ENCODE results near the gene SNORC.
A peak's percentile ranks its signal among the peaks of the same experiment; 100 is the strongest.

Gene SNORC

DNA sequence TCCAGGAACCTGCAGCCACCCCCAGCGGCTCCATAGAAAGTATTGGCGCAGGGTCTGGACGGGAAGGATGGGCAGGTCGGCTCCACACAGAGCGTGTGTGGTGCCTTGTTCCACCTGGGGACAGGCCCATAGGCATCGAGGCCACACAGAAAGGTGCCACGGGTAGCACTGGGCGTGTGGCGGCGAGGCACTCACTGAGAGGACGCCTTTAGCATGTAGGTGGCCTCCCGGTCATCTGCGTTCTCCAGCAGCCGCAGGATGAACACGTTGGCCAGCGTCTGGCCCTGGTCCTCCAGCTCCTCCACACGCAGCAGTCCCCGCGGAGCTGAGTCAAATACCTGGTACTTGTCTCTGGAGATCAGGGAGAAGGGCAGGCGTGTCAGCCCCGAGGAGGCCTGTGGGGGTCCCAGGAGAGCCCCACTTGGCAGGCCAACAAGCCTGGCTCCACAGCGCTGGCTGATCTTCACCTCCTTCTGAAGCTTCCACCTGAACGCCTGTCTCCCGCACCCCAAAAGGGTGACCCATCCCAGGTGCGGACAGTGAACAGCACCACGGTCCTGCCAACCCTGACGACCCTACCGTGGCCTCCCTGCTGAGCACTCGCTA is 13.2 kb downstream of the SNORC start:
- no peak for DNase-seq

- DNase-seq, result no peak
These were observed 13.9 kb downstream of the SNORC start for GRCh38 chr2:232884001-232884421.

- no peak for DNase-seq
These were observed 14.6 kb downstream of the SNORC start for GRCh38 chr2:232884549-232885263.

GRCh38 chr2:232885264-232885961 is 15.3 kb downstream of the SNORC start:
- no peak for DNase-seq

GRCh38 chr2:232886176-232886575 is 16.1 kb downstream of the SNORC start:
- no peak for DNase-seq

DNA sequence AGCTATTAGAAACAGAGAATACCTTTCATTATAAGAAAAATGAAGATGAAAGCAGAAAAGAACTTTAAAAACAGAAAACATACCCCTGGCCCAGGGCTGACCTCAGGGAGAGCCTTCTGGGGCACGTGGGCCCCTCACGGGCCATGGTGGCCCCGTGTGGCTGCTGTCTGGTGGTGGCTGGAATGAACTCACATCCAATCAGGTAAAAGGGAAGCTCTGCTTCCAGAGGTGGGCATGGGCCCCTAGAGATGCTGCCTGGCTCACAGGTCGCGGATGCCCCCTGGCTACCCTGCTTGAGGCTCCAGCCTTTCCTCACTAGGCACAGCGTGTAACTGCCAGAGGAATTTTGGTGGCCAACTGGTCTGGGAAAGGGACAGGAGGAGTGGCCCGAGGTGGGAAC is 16.6 kb downstream of the SNORC start:
- no peak for DNase-seq

DNA sequence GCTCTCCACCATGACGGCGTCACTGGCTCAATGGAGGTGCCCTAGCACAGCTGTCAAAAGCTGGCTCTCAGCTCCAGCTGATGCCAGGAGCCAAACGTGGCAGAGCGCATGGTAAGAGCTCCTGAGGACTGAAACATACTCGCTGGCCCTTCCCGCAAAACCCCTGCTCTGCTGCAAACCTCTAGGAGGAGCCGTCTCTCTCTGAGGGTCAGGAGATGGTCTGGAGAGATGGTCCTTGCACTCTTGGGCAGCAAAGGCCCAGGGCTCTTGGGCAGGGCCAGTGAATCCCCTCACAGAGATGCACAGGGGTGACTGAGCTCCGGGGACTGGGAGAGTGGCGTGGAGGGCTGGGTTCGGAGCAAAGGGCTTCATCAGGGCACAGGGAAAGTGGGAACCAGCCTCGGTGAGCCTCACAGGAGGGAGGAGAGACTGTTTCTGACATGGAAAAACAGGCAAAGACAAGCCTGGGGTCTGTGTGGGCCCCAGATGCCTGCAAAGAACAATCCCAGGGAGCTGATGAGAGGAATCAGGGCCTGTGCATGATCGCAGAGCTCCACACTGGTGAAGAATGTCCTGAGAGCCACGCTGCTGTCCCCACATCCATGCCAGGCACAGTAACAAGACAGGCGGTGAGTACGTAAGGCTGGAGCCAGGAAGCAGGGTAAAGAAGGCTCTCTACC is 17.2 kb downstream of the SNORC start:
- peak; percentile 18 for DNase-seq

- peak; percentile 12 for DNase-seq
These were observed 18.2 kb downstream of the SNORC start for GRCh38 chr2:232888099-232888836.

DNA sequence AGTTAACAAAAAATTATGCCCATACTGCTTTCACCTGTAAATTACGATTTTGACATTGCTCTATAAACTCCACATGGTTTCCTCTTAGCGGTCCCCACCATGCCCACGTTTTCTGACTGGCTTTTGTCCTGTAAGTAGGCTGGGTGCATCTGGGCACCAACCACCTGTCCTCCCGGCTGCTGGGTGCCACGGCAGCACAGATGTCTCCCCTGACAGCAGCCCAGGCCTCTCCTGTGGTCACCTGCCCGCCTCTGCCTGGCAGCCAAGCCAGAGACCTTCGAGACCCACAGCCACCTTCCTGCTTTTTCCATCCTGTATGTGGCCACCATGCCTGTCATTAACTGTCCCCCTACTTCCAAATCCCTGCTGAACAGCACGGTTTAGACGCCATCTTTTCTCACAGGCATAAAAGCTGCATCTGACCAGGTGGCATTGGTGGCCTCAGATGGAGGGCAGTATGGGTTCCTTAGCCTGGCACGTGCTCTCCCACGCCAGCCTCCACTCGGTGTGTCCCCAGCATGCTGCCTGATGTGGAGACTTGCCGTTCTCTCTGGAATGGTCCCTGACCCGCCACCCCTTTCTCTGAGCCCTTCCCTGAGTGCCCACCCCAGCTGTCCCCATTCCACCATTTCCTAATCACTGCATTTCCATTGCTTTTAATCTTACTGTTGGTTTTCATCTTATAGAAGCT is 18.9 kb downstream of the SNORC start:
- no peak for DNase-seq

- peak; percentile 12 for DNase-seq
These were observed 19.9 kb downstream of the SNORC start for GRCh38 chr2:232889876-232890401.

DNA sequence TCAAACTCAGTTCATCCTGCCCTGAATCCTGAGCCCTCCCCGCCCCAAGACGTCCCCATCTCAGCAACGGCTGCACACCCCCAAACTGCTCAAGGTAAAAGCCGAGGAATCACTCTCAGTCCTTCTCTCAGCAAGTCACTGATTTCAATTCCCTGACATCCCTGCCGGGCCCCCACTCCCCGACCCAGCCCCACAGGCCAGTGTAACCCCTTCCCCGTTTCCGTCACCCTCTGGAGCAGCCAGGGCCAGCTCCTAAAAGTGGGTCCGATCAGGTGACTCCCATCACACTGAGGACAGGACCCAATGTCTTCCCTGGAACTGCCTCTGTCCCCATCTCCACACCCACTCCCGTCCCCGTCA is 20.5 kb downstream of the SNORC start:
- peak; percentile 10 for DNase-seq

DNA sequence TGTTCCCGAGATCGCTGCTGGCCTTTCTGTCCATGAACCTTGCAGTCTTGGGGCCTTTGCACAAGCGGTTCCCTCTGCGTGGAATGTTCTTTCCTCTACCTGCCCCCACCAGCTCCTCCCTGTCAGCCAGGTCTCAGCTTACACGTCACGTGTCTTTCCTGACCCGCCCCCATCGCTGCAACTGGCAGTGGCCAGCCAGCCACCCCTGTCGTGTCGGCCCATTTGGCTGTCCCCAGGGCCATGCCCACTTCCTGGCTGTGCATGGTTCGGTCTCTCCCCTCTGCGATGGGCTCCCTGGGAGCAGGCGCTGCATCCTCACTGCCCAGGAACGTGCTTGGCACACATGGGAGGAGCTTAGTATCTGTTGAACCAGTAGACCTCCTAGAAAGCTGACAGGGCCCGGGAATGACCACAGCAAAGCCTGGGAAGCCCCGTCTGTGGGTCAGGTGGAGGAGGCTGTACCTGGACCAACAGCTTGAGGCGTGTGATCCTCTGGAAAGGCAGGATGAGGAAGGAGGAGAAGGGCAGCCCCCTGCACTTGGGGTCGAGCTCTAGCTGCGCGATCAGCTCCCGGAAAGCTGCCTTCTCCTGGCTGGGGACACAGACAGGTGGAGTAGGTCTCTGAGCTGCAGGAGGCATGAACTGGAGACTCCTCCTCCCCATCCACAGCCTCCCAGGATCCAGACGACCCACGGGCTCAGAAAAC is 21.0 kb downstream of the SNORC start:
- DNase-seq, result peak; percentile 23

GRCh38 chr2:232891621-232892071 is 21.6 kb downstream of the SNORC start:
- peak; percentile 22 for DNase-seq

DNA sequence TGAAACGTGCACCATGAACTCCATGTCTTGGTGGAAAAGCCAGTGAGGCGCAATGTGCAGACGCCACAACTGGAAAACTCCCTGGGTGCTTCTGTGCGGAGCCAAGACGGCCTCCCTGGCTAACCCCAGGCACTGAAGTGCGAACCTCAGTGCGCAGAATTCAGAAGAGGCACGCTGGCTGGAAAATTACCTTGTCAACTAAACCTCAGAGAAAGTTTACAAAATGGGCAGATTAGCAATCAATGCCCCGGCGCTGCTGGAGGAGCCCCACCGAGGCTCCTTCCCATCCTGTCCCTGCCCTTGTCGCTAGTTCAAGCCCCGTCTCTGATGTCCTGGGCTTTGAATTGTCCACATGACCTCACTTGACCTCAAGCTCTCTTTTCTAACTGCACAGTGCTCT is 22.2 kb downstream of the SNORC start:
- peak; percentile 14 for DNase-seq

GRCh38 chr2:232892843-232893242 is 22.8 kb downstream of the SNORC start:
- DNase-seq, result peak; percentile 16

- DNase-seq, result peak; percentile 21
These were observed 23.8 kb downstream of the SNORC start for GRCh38 chr2:232893834-232894233.

- no peak for DNase-seq
These were observed 24.2 kb downstream of the SNORC start for GRCh38 chr2:232894251-232894650.

- DNase-seq, result no peak
These were observed 24.7 kb downstream of the SNORC start for GRCh38 chr2:232894746-232895145.

DNA sequence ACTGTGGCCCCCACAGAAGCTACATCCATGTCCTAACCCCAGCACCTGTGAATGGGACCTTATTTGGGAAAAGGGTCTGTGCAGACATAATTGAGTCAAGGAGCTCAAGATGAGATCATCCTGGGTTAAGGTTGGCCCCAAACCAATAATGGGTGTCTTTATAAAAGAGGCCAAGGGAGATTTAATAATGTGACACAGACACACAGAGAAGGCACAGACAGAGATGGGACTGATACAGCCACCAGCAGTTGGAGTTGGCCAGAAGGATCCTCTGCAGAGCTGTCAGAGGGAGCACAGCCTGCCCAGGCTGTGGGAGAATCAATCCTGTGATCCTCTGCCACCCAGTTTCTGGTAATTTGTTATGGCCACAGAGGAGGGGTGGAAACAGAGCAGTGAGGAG is 26.0 kb downstream of the SNORC start:
- no peak for DNase-seq

- DNase-seq, result no peak
These were observed 26.9 kb downstream of the SNORC start for GRCh38 chr2:232896720-232897597.

Data from stimulated activated CD8-positive, alpha-beta memory T cell treated with anti-CD3 and anti-CD28 coated beads, Interleukin-4, amount 100 ng/mL, for 48 hours (primary cell).